ENCODE measurements around the gene CACNA1C.

DNA sequence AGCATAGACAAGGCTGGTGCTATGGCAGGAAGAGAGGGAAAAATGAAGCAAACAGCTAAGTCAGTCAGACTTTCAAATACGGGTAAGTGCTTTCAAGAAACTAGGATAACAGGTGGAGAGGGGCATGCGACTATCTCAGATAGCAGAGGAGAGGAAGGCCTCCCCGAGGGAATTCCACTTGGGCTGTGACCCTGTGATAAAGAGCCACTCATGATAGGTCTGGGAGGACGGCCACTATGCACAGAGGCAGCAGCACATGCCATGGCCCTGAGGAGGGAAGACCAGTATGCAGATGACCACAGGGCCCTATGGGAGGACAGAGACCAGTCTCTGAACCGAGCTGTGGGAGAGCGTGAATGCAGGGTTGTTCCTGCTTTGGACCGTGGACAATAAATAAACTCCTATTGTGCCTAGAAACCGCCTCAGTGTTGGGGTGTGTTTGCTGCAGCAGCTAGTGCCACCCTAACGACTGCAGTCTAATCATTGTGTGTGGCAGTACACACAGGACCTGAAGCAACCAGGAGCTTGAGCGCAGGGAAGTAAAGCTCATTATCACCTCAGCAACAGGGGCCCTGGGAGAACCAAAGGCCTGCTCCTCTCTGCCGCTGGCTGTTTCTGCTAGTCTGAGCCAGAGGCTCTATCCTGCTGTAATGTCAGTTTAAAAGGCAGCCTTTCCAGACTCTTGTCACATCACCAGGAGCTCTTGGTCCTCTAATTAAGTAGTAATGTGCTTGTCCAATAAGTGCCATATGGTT is 119.1 kb downstream of the CACNA1C start:
- no peak for TF ChIP-seq CTCF (IDR thresholded peaks at IDR 0.05)
- no peak for TF ChIP-seq POLR2A (IDR thresholded peaks at IDR 0.05)
